GM21529 (cell line): Measurements from ENCODE around the gene EEF1AKMT4.
"Not testable (repeated sequence)": the region's sequence is repeated elsewhere in the genome, so short reads cannot be mapped to it uniquely, and the experiment has no call there.

Source experiments
- ATAC-seq: cut with Tn5 transposase; IDR thresholded peaks from one replicate; pipeline ENCODE4 v1.9.1; 2021; ENCODE audit not compliant: unreplicated experiment

The EEF1AKMT4 gene

DNA sequence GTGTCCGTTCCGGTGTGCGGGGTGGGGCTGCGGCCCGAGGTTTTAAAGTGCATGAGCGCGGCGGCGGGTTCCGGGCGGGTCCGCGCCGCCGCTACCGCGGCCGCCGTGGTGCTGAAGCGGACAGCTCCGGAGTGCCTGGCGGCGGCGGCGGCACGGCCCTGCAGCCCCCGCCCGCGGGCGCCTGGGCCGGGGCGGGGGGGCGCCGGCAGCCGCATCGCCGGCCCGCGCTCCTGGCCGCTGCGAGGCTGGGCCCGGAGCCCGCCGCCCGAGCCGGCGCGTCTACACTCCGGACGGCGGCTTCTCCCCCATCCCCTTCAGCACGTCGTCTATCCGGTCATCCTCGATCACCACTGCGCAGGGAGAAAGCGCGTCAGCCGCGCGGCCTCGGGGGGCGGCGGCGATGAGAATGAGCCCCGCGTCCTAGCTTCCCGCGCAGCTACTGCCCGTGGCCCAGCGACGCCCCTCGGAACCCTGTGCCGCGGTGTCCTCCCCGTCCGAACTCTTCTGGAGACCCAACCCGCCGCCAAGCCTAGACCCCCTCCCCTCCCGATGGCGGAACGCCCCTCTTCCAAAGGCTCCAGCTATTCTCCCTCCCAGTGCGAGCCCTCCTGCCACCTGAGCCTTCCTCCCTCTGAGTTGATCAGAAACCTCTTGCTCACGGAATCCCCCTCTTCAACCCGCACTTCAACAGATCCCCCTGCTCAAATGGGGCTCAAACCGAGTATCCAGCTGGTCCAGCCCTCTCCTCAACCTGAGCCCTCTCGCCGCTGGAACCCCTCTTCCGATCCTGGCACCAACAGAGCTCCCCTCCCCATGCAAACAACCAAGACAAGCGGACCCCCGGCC lies 10.6 kb downstream of the EEF1AKMT4 start:
- no peak for ATAC-seq

DNA sequence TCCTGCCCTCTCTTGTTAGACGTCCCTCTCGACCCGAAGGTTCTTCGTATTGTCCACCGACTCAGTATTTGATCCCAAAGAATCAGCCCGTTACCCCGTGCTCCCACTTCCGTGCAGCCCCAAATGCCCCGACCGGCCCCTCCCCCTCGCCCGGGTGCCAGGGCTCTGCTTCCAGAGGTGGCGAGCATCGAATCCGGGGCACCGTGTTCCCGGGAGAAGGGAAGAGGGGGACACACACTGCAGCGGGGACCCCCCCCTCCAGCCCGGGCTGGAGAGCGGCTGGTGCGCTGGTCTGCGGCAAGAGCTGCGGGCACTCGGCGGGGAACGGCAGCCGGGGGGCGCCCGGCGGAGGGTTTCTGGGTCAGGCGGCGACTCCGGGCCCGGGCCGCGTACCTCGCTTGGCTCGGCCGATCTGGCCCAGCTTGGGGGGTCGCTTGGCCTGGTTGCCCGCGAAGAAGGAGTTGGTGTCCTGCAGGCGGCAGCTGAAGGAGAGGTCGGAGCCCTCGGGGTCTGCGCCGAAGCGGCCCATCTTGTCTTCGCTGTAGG lies 11.3 kb downstream of the EEF1AKMT4 start:
- no peak for ATAC-seq

DNA sequence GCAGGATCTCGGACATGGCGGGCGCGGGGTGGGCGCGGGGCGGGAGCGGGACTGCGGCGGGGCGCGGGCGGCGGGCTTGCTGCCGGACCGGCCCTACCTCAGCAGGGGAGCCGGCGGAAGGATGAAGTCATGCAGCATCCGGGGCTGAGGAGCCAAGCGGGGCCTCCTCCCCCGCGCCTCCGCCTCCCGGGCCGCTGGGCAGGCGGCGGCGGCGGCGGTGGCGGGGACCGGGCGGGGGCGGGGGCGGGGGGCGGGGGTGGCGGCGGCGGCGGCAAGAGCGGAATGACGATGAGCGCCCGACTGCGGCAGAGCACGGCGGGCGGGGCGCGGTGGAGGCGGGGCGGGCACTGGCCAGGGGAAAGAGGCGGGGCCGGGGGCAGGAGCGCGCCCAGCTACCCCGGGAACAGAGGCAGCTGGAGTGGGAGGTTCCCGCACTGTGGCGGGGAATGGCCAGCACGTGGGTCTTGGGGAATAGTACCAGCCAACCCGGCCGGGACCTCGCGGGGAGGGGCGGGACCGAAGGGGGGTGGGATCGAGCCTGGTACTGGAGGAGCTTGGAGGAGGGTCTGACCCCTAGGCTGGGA lies 11.9 kb downstream of the EEF1AKMT4 start, which contains the start of gene CAMK2N2:
CAMK2N2 (minus strand) TSS at position 284 of the 584 bp plus-strand sequence; CDS start at position 16, 268 bp downstream.
- peak; percentile 58 for ATAC-seq

DNA sequence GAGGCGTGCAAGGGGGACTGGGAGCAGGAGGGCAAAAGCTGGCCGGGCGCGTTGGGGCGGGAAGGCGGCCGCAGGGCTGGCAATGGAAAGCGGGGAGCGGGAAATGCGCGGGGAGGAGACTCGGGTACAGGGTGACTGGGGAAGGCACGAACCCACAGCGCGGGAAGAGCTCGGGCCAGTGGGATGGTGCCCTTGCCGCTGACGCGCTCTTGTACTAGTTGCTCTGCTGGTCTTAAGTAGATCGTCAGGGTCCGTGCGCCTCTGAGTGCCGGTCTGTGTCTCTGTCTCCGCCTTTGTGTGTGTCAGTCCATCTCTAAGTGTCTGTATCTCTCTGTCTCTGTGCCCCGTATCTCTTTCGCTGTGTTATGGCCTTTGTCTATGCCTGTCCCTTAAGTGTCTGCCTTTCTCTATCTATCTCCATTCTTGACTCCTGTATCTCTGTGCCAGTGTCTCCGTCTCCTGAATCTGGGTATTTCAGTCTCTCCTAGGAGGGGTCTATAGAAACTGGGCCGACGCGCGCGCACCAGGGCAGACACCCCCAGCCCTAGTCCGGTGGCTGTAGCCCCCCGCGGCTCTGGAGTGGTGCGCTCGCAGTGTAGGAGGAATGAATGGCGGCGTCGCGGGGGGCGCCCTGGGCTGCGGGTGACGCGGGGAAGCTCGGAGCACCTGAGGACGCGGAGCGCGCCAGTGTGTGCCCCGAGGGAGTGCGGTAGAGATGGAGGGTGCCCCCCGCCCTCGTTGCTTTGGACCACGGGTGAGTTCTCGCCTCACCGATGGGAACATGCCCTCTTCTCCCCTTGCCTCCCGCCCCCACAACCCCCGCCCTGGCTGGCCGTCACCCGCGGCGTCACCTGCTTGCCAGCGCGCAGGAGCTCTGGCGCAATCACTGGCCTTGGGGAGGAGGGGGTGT lies 12.6 kb downstream of the EEF1AKMT4 start:
- peak; percentile 13 for ATAC-seq

DNA sequence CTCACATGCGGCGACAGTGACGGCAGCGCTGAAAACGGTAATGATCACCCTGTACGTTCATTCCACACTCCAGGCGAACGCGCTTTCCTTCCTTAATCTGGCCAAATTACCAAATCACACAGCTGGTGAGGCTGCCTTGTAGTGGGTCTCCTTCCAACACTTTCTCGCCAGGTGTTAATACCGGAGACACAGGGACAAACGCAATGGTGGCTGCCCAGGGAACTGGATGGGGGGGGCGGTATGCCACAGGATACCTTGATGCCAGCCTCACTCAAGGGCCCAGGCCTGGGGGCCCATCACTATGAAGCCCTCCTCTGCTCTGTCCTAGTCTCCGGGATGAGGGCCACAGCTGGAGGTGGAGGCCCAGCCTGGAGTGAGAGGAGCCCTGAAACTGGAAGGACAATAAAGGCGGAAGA lies 13.3 kb downstream of the EEF1AKMT4 start:
- no peak for ATAC-seq

DNA sequence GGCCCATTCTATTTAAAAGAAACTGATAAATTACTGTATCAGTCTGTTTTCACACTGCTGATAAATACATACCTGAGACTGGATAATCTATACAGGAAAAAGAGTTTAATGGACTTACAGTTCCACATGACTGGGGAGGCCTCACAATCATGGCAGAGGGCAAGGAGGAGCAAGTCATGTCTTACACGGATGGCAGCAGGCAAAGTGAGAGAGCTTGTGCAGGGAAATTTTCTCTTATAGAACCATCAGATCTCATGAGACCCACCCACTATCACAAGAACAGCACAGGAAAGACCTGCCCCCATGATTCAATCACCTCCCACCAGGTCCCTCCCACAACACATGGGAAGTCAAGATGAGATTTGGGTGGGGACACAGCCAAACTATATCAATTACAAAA lies 17.8 kb downstream of the EEF1AKMT4 start:
- not testable (repeated sequence) for ATAC-seq

DNA sequence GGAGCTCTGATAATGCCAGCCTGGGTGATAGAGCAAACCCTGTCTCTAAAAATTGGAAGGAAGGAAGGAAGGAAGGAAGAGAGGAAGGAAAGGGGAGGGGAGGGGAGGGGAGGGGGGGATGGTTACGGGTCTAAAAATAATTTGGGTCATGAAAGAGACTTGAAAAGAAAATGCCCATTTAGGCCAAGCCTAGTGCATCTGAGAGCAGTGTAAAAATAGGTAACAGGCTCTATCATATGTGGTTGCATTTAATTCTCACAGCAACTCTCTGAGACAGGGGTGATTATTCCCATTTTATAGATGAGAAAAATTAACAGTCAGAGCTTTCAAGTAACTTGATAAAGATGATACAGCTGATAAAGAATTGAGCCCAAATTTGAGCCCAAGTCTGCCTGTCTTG lies 22.8 kb downstream of the EEF1AKMT4 start:
- no peak for ATAC-seq

DNA sequence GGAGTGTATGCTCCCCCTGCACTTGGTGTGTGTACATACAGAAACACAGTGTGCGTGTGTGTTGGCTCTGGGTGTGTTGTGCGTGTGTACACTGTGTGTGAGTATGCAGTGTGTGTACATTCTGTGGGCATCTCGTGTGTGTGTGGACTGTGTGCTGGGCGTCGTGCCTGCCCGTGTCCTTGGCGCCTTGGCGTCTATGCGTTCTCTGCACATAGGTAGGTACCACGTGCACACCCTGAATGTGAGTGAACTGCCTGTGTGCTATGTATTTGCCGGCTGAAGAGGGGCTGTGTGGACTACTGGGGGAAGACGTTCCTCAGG lies 25.9 kb downstream of the EEF1AKMT4 start:
- no peak for ATAC-seq

DNA sequence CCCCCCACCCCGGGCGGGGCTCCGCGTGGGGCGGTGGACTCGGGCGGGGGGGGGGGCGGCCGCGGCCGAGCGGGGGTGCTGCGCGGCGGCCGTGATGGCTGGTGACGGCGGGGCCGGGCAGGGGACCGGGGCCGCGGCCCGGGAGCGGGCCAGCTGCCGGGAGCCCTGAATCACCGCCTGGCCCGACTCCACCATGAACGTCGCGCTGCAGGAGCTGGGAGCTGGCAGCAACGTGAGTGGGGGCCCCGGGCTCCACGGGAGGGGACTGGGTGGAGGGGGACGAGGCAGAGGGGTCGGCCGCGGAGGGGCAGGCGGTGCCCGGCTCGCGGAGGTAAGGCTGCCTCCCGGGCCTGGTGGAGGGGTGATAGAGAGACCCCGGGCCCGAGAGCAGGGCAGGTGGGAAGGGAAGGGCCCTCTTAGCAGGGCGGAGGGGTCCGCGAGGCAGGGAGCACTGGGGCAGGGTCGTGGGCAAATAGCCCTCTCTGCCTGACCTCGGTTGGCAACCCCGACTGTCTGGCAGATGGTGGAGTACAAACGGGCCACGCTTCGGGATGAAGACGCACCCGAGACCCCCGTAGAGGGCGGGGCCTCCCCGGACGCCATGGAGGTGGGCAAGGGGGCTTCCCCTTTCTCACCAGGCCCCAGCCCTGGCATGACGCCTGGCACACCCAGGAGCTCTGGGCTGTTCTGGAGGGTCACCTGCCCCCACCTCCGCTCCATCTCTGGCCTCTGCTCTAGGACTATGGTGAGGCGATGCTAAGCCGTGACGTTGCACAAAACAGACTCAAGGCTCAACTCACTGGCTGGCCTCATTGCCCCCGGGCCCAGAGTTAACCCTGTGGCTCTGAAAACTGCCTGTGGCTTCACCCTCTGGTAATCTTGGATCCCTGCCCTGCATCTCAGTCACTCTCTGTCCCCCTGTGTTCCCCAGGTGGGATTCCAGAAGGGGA lies 26.8 kb downstream of the EEF1AKMT4 start, which contains the start of gene ECE2:
ECE2 (plus strand) TSS at position 62 of the 950 bp plus-strand sequence; CDS start at position 194, 132 bp downstream.
- ATAC-seq = no peak

DNA sequence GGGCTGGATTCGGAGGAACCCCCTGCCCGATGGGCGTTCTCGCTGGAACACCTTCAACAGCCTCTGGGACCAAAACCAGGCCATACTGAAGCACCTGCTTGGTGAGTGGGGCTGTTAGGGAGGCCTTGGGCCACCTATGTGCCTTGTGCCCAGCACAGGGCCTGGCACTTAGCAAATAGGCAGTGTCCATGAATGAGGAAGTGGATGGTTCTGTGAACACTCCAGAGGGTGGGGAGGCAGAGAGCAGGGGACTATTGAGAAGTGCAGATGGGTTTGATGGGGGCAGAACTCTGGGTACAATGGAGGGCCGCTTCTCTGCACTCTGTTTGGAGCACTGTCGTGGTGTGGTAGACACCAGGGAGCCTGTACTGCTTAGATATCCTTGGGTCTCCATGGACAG lies 27.9 kb downstream of the EEF1AKMT4 start:
- ATAC-seq = no peak

DNA sequence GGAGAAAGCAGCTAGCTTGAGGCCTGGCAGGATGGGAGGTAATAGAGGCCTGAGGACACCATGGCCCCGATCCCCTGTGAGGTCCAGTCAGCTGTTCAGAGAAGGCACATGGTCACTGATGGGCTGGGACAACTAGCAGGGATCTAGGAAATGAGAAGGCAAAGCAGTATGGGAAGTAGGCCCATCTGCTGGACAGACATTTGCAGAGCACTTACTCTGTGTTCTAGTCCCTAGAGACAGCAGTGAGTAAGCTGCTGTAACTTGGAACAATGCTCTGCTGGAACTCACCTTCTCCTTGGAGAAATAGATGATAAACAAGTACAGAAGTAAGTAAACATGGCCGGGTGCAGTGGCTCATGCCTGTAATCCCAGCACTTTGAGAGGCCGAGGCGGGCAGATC lies 33.5 kb downstream of the EEF1AKMT4 start:
- no peak for ATAC-seq

DNA sequence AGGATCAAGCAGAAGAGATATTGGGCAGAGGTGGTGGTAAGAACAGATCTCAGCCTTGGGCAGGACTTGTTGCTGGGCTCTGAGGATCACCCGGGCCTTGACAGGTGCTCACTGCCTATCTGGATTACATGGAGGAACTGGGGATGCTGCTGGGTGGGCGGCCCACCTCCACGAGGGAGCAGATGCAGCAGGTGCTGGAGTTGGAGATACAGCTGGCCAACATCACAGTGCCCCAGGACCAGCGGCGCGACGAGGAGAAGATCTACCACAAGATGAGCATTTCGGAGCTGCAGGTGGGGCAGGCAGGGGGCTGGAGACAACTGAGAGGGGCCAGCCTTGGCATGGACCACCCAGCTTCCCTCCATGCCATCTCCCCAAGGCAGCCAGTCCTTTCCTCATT lies 34.2 kb downstream of the EEF1AKMT4 start:
- no peak for ATAC-seq

DNA sequence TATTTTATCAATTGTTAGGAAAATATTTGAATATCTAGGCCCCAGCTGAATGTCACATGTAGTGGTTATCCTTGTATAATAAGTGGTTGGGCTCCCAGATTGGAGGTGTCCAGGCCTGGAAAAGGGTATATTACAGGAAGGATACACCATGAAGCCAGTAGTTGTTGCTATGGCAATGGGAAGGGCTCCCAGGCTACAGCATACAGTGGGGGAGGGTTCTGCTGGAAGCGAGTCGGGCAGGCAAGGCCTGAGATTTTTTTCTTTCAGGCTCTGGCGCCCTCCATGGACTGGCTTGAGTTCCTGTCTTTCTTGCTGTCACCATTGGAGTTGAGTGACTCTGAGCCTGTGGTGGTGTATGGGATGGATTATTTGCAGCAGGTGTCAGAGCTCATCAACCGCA lies 35.2 kb downstream of the EEF1AKMT4 start:
- ATAC-seq = no peak

DNA sequence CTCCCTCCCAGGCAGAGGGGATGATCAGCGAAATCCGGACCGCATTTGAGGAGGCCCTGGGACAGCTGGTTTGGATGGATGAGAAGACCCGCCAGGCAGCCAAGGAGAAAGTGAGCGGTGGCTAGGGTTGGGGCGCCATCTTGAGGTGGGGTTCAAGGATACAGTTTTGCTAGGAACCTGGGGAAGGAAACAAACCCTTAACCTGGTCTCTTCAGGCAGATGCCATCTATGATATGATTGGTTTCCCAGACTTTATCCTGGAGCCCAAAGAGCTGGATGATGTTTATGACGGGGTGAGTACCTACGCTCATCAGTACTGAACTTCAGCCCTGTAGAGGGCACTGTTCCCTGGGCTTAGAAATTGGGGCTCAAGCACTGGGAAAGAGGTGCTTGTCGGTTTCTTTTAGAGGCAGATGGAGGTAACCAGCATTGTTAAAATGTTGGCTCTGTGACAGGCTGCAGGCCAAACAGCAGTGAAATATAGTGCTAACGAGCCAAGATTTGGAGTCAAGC lies 40.0 kb downstream of the EEF1AKMT4 start:
- no peak for ATAC-seq

DNA sequence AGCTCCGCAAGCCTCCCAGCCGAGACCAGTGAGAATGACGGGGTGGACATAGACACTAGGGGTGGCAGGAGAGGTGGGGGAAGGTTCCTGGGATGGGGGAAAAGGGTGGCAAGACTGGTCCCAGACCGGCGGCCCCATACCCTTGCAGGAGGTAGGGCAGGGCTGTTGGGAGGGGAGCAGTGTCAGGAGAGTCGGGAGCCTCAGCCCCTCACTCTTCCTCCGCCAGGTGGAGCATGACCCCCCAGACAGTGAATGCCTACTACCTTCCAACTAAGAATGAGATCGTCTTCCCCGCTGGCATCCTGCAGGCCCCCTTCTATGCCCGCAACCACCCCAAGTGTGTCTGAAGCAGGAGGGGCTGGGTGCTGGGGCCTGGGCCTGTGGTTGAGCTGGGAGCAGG lies 40.9 kb downstream of the EEF1AKMT4 start:
- no peak for ATAC-seq

DNA sequence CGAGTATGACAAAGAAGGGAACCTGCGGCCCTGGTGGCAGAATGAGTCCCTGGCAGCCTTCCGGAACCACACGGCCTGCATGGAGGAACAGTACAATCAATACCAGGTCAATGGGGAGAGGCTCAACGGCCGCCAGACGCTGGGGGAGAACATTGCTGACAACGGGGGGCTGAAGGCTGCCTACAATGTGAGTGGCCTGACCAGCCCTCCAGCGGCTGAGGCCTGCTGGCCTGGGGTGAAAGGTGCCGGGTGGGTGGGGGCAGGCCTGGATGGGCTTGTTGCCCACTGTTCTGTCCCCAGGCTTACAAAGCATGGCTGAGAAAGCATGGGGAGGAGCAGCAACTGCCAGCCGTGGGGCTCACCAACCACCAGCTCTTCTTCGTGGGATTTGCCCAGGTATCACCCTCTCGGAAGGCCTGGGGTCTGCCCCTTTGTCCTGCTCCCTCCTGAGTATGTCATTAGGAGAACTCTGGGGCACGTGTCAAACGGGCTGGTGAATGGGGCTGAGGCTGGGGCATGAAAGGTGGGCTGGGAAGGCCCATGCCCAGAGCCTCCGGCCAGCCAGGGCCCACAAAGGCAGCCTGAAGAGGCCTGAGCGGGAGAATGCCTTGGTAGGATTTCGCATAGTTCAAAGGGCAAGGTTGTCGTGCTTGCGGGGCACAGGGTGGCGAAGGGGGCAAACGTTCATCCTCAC lies 41.7 kb downstream of the EEF1AKMT4 start:
- ATAC-seq = no peak

DNA sequence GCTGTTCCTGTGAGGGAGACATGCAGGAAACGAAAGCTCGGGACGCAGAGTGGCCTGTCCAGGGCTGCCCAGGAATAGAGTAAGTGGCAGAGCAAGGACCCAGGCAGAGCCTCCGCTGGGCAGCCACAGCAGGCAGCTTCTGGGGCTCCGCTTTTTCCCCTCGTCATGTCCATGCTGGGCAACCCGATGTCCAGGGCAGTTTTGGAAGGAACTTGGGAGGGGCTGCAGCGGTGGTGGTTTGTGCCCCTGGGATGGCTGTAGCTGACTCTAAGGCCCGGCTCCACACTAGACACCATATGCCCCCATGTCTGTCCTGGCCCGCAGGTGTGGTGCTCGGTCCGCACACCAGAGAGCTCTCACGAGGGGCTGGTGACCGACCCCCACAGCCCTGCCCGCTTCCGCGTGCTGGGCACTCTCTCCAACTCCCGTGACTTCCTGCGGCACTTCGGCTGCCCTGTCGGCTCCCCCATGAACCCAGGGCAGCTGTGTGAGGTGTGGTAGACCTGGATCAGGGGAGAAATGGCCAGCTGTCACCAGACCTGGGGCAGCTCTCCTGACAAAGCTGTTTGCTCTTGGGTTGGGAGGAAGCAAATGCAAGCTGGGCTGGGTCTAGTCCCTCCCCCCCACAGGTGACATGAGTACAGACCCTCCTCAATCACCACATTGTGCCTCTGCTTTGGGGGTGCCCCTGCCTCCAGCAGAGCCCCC lies 42.4 kb downstream of the EEF1AKMT4 start:
- no peak for ATAC-seq

DNA sequence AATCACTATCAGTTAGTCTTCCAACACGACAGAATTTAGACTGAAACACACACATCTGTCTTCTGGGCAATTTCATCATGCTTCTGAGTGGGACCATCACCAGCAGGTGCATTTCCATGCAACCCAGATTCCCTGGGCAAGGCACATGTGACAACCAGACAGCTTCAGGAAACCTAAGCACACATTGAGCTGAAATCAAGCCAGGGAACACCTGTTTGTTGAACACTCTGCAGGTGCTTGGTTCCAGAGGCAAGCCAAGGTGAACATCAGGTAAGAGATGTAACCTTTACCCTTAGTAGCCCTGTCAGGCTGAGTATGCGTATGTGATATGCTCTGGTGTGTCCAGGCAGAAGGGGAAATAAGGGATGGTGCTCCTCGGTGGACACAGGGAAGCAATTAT lies 46.3 kb downstream of the EEF1AKMT4 start:
- no peak for ATAC-seq

DNA sequence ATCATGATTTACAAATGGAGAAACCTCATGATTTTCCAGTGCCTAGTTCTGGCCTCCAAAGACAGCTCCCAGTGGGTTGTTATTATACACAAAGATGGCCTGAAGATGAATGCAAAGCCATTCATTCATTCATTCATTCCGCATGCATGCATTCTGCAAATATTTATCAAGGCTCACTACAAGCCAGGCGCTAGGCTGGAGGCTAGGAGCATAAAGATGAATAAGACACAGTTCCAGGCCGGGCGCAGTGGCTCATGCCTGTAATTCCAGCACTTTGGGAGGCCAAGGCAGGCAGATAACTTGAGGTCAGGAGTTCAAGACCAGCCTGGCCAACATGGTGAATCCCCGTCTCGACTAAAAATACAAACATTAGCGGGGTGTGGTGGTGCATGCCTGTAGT lies 47.1 kb downstream of the EEF1AKMT4 start:
- no peak for ATAC-seq
